ENCODE results near the gene ZMYM4.

GRCh38 chr1:35449334-35450008 is 181.0 kb downstream of the ZMYM4 start:
- TF ChIP-seq YY1 (IDR thresholded peaks at IDR 0.05; ENCODE audit: low read depth) = no peak
- no peak for TF ChIP-seq EP300 (IDR thresholded peaks at IDR 0.05; ENCODE audit: borderline replicate concordance)
- no peak for TF ChIP-seq EGR1 (IDR thresholded peaks at IDR 0.05)
- no peak for TF ChIP-seq REST (IDR thresholded peaks at IDR 0.05; ENCODE audit: low read depth)
- no peak for TF ChIP-seq TAF1 (IDR thresholded peaks at IDR 0.05; ENCODE audit: low read depth)
- no peak for TF ChIP-seq CEBPB (IDR thresholded peaks at IDR 0.05)
- TF ChIP-seq USF1 (IDR thresholded peaks at IDR 0.05) = no peak
- no peak for TF ChIP-seq CREB1 (IDR thresholded peaks at IDR 0.05; ENCODE audit: low read depth)
- TF ChIP-seq FOXM1 (IDR thresholded peaks at IDR 0.05; ENCODE audit: borderline replicate concordance, low read depth) = no peak
- no peak for TF ChIP-seq MAX (IDR thresholded peaks at IDR 0.05)

Measured in Ishikawa (cell line).